ENCODE measurements around the gene LRRFIP1.

LRRFIP1 gene

DNA sequence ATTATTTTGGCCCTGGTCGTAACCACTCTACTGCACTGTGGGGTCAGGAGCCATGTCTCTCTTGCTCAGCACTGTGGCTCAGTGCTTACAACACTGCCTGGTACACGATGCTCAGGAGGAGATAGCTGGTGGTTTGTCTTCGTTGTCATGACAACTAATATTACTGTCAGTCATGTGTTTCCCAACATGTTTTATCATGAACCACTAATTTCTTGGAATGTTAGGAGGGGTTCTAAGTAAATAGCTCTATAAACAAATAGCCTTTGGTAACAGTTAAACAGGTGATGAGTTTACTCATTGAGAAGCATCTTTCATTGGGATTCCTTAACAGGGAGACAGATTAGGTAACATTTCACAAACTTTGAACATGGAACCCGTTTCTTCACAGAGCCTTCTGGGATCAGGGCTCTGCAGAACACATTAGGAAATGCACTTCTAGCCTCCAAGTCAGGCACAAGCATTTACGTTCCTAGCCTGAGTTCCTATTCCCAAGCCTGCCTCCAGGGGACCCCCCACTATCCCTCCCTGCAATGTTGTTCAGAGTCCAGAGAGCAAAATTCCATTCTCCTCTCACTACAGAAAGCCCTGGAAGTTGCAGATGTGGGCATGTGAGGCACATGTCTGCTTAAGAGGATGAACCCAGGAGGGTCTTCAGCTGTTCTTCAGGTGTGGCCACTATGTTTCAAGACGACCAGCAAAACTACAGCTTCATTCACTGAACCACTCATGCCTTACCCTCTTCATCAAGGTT, 164.8 kb downstream of the LRRFIP1 start:
- no peak for DNase-seq (ENCODE audit: low read depth)
- TF ChIP-seq CTCF (IDR thresholded peaks at IDR 0.05; ENCODE audit: control insufficient read depth, insufficient read depth, low read depth, low read length, missing control alignments), result peak; percentile 13
- H3K4me3 ChIP-seq (ENCODE audit: control insufficient read depth, low read depth, low read length), result no peak overlapping the region

GRCh38 chr2:237797253-237797652, 169.9 kb downstream of the LRRFIP1 start:
- DNase-seq (ENCODE audit: low read depth), result no peak
- H3K4me3 ChIP-seq (ENCODE audit: control insufficient read depth, low read depth, low read length), result no peak overlapping the region
- no peak for TF ChIP-seq CTCF (IDR thresholded peaks at IDR 0.05; ENCODE audit: control insufficient read depth, insufficient read depth, low read depth, low read length, missing control alignments)

- H3K4me3 ChIP-seq (ENCODE audit: control insufficient read depth, low read depth, low read length), result no peak within 1 kb of the TSS
- no peak for DNase-seq (ENCODE audit: low read depth)
- TF ChIP-seq CTCF (IDR thresholded peaks at IDR 0.05; ENCODE audit: control insufficient read depth, insufficient read depth, low read depth, low read length, missing control alignments), result no peak
Observed at GRCh38 chr2:237798236-237799059, 171.1 kb downstream of the LRRFIP1 start, which contains the start of gene RBM44. Gene RBM44 (plus strand): TSS chr2:237798779. CDS start chr2:237813610, 14,831 bp downstream.

DNA sequence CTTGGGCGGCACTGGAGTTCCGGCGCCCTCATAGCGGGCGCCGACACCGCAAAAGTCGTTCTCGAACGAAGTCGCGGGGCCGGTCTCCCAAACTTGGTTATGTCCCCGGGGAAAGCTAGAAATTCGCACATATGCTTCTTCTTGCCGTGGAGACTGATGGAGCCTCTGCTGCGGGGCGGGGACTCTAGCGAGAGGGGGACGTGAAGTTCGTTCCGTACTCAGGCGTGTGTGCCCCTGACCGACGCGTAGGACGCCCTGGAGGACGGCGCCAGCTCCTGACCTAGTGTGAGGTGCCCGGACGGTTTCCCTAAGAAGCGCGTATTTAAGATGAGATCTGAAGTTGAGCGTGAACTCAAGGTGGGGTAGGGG, 171.7 kb downstream of the LRRFIP1 start:
- no peak for TF ChIP-seq CTCF (IDR thresholded peaks at IDR 0.05; ENCODE audit: control insufficient read depth, insufficient read depth, low read depth, low read length, missing control alignments)
- no peak overlapping the region for H3K4me3 ChIP-seq (ENCODE audit: control insufficient read depth, low read depth, low read length)
- DNase-seq (ENCODE audit: low read depth), result no peak

DNA sequence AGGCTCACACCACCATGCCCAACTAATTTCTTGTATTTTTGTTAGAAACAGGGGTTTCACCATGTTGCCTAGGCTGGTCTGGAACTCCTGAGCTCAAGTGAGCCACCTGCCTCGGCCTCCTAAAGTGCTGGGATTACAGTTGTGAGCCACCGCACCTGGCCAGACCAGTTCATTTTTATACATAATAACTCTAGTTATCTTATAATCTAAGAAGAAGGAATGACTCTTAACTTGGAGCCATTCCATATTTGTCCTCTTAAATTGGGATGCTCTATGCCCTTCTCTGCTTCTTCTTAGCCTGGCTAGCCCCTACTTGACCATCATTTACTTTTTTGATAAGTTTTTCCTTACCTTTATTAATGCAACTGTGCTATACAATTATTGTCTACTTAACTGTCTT, 174.1 kb downstream of the LRRFIP1 start:
- no peak for DNase-seq (ENCODE audit: low read depth)
- no peak for TF ChIP-seq CTCF (IDR thresholded peaks at IDR 0.05; ENCODE audit: control insufficient read depth, insufficient read depth, low read depth, low read length, missing control alignments)
- no peak overlapping the region for H3K4me3 ChIP-seq (ENCODE audit: control insufficient read depth, low read depth, low read length)

- DNase-seq (ENCODE audit: low read depth), result peak; percentile 2
- H3K4me3 ChIP-seq (ENCODE audit: control insufficient read depth, low read depth, low read length), result no peak overlapping the region
- TF ChIP-seq CTCF (IDR thresholded peaks at IDR 0.05; ENCODE audit: control insufficient read depth, insufficient read depth, low read depth, low read length, missing control alignments), result no peak
Observed at GRCh38 chr2:237806334-237806733, 178.9 kb downstream of the LRRFIP1 start.
